NCI-H226 (cell line): Measurements from ENCODE around the gene ABCC4.

Source experiments
- DNase-seq: peaks from one replicate; pipeline ENCODE4 v3.0.0-alpha.2; 2015

Gene ABCC4

DNA sequence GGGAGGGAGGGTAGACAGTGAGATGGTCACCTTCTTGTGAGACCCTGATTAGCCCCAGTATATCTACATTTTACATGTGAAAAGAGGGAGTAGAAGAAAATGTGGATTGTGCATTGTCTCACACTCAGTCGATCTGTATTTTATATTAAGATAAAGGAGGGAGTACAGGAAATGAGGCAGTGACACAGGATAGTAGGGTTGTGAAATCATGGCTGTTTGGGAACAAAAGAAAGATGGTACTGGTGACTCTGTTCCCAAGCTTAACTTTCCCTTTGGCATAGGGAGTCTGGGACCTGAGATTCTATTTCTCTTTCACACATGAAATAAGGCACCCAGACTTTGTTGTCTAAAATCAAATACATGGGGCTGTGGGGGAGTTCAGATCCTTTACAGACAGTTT is 194.7 kb downstream of the ABCC4 start:
- DNase-seq: no peak

- no peak for DNase-seq
These were observed 200.5 kb downstream of the ABCC4 start for GRCh38 chr13:95100525-95101433.

GRCh38 chr13:95099541-95099940 is 201.7 kb downstream of the ABCC4 start:
- DNase-seq: no peak

DNA sequence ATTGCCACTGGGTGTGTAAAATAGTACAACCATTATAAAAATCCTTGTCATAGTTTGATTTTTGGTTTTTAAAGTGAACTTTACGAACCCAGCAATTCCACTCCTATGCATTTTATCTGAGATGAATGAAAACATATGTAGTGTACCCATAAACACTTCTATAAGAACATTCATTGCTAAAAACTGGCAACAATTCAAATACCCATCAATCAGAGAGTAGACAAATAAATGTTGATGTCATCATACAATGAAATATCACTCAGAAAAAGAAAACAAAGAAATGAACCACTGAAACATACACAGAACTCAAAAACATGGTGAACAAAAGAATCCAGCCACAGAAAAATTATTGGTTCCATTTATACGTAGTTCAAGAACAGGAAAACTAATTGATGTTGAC is 202.3 kb downstream of the ABCC4 start:
- DNase-seq: no peak

DNA sequence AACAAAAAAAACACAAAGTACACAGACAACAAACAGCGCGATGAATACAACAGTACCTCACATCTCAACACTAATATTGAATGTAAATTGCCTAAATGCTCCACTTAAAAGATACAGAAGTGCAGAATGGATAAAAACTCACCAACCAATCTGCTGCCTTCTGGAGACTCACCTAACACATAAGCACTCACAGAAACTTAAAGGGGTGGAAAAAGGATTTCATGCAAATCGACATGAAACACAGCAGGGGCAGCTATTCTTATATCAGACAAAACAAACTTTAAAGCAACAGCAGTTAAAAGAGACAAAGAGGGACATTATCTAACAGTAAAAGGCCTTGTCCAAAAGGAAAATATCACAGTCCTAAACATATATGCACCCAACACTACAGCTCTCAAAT is 209.5 kb downstream of the ABCC4 start:
- DNase-seq: no peak

- DNase-seq: peak; percentile 94
These were observed 213.4 kb downstream of the ABCC4 start for GRCh38 chr13:95087746-95088305.

DNA sequence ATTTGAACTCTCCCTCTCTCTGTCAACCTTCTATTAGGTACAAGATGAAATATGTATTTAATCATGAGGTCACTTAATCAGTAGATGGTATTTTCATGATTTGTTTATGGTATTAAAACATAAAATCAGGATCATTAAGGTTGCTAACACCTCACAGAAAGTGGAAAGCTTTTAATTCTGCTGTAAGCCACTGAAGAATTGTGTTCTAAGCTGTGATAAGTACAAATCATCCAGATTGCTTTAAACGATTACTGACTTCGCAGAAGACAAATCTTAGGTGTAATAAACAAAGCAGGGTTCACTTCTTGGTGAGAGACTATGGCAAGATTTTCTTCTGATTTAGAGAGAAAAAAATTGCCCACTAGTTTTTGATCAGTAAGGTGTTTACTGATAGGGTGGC is 214.5 kb downstream of the ABCC4 start:
- DNase-seq: no peak

GRCh38 chr13:95083758-95084157 is 217.5 kb downstream of the ABCC4 start:
- DNase-seq: peak; percentile 80

DNA sequence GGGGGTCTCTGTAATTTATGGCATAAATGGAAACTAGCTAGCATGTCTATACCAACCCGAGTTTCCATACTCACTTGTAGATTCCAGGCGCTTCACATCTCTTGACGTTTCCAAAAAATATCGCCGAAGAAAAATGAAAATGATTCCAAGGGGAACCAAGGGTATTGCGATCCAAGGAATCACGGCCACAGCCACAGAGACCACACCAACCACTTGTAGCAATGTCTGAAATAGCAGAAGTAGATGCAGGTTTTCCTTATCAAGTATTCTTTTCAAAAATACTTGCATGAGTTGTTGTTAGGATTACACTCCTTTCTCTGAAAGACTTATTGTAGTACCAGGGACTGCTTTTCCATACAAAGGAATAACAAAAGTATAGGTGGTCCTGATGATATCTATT is 218.2 kb downstream of the ABCC4 start:
- DNase-seq: no peak

GRCh38 chr13:95075506-95075905 is 225.7 kb downstream of the ABCC4 start:
- DNase-seq: no peak

DNA sequence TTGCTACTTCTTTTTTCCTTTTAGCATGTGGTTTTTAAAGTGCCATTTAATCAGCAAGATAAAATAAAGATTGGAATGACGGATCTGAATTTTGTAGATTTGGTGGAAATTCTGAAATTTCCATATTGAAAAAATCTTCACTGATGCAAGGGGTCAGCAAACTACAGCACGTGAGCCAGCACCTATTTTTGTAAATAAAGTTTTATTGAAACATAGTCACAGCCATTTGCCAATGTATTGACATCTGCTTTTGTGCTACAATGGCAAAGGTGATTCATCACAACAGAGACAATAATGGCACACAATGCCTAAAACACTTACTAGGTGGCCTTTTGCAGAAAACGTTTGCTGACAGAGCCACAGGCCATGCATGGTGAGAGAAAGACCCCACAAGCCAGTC is 226.4 kb downstream of the ABCC4 start:
- no peak for DNase-seq

DNA sequence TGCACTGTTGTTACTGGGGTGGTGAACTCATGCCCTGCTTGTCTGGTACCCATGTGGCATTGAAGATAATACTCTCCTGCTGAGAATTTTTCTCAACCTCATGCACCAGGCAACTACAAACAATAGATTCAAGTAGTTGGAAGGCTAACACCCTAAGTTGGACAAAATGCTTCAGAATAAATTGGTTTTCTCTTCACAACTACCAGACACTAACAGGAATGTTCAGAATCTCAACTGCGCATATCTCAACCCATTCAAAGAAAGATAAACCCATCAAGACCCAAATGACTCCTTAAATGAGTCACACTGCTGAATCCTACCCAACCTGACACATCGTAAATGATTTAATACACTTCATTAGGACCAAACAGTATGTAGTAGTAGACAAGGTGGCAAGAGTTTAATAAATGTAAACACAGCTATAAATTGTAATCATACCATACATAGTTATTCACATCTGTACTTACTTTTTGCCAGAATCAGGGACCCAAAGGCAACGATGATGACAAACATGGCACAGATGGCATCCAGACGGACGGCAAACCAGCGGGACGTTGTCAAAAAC is 227.4 kb downstream of the ABCC4 start:
- DNase-seq: peak; percentile 81

- DNase-seq: no peak
These were observed 233.9 kb downstream of the ABCC4 start for GRCh38 chr13:95067303-95067702.

GRCh38 chr13:95060014-95060519 is 241.2 kb downstream of the ABCC4 start:
- no peak for DNase-seq

DNA sequence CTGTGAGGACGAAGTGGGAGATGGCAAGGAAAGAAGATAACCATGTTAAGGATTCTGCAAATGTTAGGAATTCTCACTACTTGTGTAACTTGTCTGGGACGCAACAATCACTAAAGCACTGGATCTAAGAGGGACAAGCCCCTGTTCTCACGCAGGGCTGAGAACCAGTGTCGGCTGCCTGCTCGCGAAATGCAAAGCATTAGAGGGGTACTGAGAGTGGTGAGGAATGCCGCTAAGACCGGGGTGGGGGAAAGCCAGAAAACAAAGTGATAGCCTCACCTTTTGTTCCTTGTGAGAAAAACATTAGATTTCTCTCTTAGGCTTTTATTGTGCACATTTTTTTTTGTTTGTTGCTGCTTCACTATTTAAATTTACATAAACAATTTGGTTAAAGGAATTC is 241.9 kb downstream of the ABCC4 start:
- DNase-seq: no peak

DNA sequence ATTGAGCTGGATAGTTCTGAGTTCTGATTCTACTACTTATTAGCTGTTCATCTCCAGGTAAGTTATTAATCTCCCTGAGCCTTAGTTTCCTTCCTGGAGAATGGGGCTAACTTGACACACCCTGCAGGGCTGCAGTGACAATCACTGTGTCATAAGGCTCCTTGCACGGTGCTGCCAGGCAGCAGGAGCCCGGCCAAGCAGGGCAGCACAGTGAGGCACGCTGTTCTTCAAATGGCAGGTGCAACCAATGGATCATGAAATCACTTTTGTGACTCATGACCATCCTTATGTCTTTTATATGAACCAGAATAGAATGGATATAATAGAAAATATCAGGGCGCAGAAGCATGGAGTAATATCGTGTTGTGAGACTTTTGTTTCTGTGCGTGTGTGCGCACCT is 242.6 kb downstream of the ABCC4 start:
- DNase-seq: no peak

- DNase-seq: no peak
These were observed 245.0 kb downstream of the ABCC4 start for GRCh38 chr13:95056266-95056665.

- DNase-seq: no peak
These were observed 250.2 kb downstream of the ABCC4 start for GRCh38 chr13:95050800-95051615.

DNA sequence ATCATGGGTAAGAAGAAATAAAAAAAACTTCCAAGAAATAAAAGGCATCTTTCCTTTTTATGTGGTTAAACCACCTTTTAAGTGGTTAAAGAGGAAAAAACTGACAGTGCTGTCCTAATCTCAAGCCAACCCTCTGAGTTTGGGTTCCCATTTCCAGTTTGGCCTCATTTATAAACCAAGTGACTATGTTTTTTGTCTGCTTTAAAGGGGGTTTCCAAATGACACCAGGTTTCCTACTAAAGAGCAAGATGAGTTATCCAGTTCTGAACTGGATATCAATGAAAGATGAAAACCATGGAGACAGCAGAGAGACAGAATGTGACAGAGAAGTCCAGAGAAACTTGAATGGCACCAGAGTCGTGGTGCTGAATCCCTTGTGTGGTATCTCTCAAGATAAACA is 251.5 kb downstream of the ABCC4 start:
- DNase-seq: no peak

DNA sequence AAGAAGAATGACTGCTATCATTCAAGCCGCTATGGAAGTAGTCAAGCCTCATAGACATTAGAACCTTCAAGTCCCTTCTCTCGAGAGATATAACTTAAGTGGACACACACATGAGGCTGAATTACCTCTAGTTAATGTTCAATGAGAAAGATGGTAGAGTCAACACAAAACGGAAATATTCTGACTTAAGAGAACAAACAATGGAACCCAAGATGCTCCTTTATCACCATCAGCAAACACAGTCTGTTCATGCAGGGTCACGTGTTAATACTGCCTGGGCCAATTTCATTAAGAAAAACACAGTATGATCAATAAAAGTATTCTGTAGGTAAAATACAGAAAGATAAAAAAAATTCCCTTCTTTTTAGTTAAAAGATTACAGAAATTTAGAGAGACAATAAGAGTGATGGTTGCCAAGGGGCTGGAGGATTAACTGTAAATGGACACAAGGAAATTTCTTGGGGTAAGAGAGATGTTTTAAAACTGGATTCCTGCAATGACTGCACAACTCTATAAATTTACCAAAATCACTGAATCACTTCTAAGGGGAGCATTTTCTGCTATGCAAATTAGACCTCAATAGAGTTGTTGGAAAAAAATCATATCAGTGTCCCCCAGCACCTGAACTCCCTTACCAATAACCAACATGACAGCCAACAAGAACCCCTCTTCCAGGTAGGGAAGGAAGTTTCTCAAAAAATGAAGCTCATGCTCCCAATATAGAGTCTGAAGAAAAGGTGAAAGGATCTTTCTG is 256.6 kb downstream of the ABCC4 start:
- no peak for DNase-seq

DNA sequence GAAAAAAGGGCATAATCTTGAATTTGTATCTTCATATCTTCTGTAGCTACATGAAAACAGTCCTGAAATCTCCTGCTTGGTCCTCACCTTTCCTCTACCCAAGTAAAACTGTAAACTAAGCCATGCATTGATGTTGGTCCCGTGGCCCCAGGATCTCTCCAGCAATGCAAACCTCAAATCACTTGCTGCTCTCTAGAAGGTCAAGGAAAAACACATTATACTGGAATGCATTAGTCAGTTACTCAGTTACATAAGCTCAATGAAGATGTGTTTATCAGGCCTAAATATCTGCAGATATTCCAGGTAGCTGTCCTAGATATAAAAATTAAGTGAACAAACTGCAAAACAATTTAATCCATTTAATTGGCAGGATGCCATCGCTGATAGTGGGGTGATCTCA is 261.8 kb downstream of the ABCC4 start:
- no peak for DNase-seq

DNA sequence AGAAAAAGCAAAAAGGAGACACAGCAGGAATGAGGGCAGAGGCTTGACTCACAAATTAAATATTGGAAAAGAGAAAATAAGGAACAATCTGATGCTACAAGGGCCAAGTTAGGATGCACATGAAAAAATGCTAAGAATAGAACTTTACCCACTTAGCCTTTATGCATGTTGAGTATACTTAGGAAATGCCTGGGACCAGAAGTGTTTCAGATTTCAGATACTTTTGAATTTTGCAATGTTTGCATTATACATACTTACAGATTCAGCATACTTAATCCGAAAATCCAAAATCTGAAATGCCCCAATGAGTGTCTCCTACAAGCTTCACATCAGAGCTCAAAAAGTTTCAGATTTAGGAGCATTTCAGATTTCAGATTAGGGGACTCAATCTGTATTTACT is 262.3 kb downstream of the ABCC4 start:
- DNase-seq: no peak
